ENCODE measurements around the gene DTL. TPM values are rescaled to one million over a fixed set of nuclear protein-coding genes. Genes with fewer than 3 reads are reported as not detected.
A peak's percentile ranks its signal among the peaks of the same experiment; 100 is the strongest.

Gene DTL
- total RNA-seq, 1 donor from 2014 or later, result 6.3 TPM

DNA sequence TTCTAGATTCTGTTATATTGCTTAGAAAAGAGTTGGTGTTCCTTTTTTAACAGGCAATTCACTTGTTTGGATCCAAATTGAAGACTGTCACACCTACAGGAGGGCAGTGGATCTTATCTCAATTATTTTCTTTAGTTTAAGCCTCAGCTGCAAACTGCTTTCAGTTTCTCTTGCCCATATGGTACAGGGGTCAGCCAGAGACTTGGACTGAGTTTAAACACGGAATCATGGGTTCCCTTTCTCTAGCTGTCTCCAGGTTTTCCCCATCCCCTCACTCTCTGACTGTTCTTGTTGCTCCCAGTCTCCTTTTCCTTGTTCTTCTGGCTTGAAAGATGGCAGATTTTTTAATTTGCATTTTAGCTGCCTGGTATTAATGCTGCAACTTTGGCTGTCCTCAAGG lies 18.4 kb downstream of the DTL start:
- Histone ChIP-seq H3K4me3 (ENCODE audit: insufficient read depth, low read depth, low read length) (no peak overlapping the region), H3K4me2 (ENCODE audit: low read length) (no peak overlapping the region), H3K9me3 (ENCODE audit: insufficient read depth, low read depth, low read length) (no peaks in the 10 kb centered on the region), H3K4me1 (ENCODE audit: insufficient read depth, low read length) (no peaks in the 10 kb centered on the region), H3K79me2 (ENCODE audit: insufficient read depth, low read length) (no peaks in the 10 kb centered on the region), H3K27ac (ENCODE audit: low read depth, low read length) (no peak overlapping the region), H2AFZ (ENCODE audit: low read depth, low read length) (no peak overlapping the region), H4K20me1 (ENCODE audit: insufficient read depth, low read length) (no peaks in the 10 kb centered on the region), H3K36me3 (ENCODE audit: insufficient read depth, low read length) (peaks cover 15% of the 10 kb centered on the region), H3K9ac (ENCODE audit: low read length) (no peak overlapping the region), H3K27me3 (ENCODE audit: insufficient read depth, low read length) (no peaks in the 10 kb centered on the region)
- peaks cover 3% of the 10 kb centered on the region for H3K36me3 Mint-ChIP-seq (ENCODE audit: low read depth, unreplicated experiment)
- DNase-seq (ENCODE audit: low read depth) (no peak), FAIRE-seq (no peak)
- H3K4me1 Mint-ChIP-seq (ENCODE audit: low read depth, unreplicated experiment), result no peaks in the 10 kb centered on the region
- H3K4me3 Mint-ChIP-seq (ENCODE audit: unreplicated experiment), result no peak overlapping the region
- H3K27ac Mint-ChIP-seq (ENCODE audit: unreplicated experiment), result no peak overlapping the region
- peaks cover 3% of the 10 kb centered on the region for H3K9me3 Mint-ChIP-seq (ENCODE audit: unreplicated experiment)
- TF ChIP-seq, protein P1, sequence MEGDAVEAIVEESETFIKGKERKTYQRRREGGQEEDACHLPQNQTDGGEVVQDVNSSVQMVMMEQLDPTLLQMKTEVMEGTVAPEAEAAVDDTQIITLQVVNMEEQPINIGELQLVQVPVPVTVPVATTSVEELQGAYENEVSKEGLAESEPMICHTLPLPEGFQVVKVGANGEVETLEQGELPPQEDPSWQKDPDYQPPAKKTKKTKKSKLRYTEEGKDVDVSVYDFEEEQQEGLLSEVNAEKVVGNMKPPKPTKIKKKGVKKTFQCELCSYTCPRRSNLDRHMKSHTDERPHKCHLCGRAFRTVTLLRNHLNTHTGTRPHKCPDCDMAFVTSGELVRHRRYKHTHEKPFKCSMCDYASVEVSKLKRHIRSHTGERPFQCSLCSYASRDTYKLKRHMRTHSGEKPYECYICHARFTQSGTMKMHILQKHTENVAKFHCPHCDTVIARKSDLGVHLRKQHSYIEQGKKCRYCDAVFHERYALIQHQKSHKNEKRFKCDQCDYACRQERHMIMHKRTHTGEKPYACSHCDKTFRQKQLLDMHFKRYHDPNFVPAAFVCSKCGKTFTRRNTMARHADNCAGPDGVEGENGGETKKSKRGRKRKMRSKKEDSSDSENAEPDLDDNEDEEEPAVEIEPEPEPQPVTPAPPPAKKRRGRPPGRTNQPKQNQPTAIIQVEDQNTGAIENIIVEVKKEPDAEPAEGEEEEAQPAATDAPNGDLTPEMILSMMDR (IDR thresholded peaks at IDR 0.05; ENCODE audit: insufficient read depth, low read depth, low read length), result no peak
- no peak for TF ChIP-seq EZH2 (IDR thresholded peaks at IDR 0.05; ENCODE audit: insufficient read depth, low read length)
- H3K27me3 Mint-ChIP-seq (ENCODE audit: low read depth, unreplicated experiment), result no peaks in the 10 kb centered on the region

DNA sequence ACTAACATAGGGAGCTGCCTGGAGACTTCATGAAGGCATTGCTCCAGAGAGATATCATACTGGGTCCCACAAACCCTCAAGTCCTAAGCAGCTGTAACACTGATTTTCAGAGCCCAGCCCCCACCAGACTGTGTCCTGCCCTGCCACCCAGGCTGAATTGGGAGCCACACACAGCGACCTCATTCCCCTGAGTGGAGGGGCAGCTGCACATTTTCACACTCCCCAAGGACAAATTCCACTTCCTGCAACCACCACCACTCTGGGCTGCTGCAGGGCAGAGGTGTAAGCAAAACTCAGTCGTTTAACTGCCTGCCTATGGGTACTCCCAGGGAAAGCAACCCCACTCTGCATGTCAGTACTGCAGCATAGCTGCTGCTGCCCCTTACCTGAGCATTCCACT lies 19.8 kb downstream of the DTL start:
- no peak for DNase-seq (ENCODE audit: low read depth)
- Histone ChIP-seq H4K20me1 (ENCODE audit: insufficient read depth, low read length) (no peaks in the 10 kb centered on the region), H3K27ac (ENCODE audit: low read depth, low read length) (no peak overlapping the region), H3K9ac (ENCODE audit: low read length) (no peak overlapping the region), H3K36me3 (ENCODE audit: insufficient read depth, low read length) (peaks cover 15% of the 10 kb centered on the region), H3K27me3 (ENCODE audit: insufficient read depth, low read length) (no peaks in the 10 kb centered on the region), H3K4me3 (ENCODE audit: insufficient read depth, low read depth, low read length) (no peak overlapping the region), H2AFZ (ENCODE audit: low read depth, low read length) (no peak overlapping the region), H3K79me2 (ENCODE audit: insufficient read depth, low read length) (no peaks in the 10 kb centered on the region), H3K9me3 (ENCODE audit: insufficient read depth, low read depth, low read length) (no peaks in the 10 kb centered on the region), H3K4me2 (ENCODE audit: low read length) (no peak overlapping the region), H3K4me1 (ENCODE audit: insufficient read depth, low read length) (no peaks in the 10 kb centered on the region)
- Mint-ChIP-seq H3K27ac (ENCODE audit: unreplicated experiment) (no peak overlapping the region), H3K27me3 (ENCODE audit: low read depth, unreplicated experiment) (no peaks in the 10 kb centered on the region), H3K9me3 (ENCODE audit: unreplicated experiment) (peaks cover 3% of the 10 kb centered on the region), H3K4me3 (ENCODE audit: unreplicated experiment) (no peak overlapping the region), H3K36me3 (ENCODE audit: low read depth, unreplicated experiment) (peaks cover 3% of the 10 kb centered on the region), H3K4me1 (ENCODE audit: low read depth, unreplicated experiment) (no peaks in the 10 kb centered on the region)
- no peak for FAIRE-seq
- TF ChIP-seq EZH2 (IDR thresholded peaks at IDR 0.05; ENCODE audit: insufficient read depth, low read length), result no peak
- TF ChIP-seq, protein P1 (IDR thresholded peaks at IDR 0.05; ENCODE audit: insufficient read depth, low read depth, low read length), result no peak

DNA sequence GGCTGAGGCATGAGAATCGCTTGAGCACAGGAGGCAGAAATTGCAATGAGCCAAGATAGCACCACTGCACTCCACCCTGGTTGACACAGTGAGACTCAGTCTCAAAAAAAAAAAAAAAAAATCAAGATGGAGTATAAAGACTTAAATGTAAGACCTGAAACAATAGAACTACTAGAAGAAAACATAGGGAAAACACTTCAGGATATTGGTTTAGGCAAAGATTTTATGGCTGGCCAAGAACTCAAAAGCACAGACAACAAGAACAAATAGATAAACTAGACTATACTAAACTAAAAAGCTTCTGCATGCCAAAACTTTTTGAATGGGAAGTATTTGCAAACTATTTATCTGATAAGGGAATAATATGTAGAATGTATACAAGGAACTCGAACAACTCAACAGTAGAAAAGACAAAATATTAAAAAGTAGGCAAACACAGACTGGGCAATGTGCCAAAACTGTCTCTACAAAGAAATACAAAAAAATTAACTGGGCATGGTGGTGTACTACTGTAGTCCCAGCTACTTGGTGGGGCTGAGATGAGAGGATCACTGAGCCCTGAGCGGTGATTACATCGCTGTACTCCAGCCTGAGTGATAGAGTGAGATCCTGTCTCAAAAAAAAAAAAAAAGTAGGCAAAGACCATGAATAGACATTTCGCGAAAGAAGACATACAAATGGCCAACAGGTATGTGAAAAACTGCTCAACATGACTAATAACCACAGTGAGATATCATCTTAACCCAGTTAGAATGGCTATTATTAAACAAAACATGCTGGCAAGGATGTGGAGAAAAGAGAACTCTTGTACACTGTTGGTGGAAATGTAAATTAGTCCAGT lies 25.3 kb downstream of the DTL start:
- peaks cover 2% of the 10 kb centered on the region for H3K4me1 Mint-ChIP-seq (ENCODE audit: low read depth, unreplicated experiment)
- H3K36me3 Mint-ChIP-seq (ENCODE audit: low read depth, unreplicated experiment), result peaks cover 3% of the 10 kb centered on the region
- TF ChIP-seq, protein P1 (IDR thresholded peaks at IDR 0.05; ENCODE audit: insufficient read depth, low read depth, low read length), result no peak
- no peak for TF ChIP-seq EZH2 (IDR thresholded peaks at IDR 0.05; ENCODE audit: insufficient read depth, low read length)
- Histone ChIP-seq H2AFZ (ENCODE audit: low read depth, low read length) (no peak overlapping the region), H3K4me2 (ENCODE audit: low read length) (no peak overlapping the region), H3K27me3 (ENCODE audit: insufficient read depth, low read length) (no peaks in the 10 kb centered on the region), H3K4me3 (ENCODE audit: insufficient read depth, low read depth, low read length) (no peak overlapping the region), H4K20me1 (ENCODE audit: insufficient read depth, low read length) (no peaks in the 10 kb centered on the region), H3K9ac (ENCODE audit: low read length) (no peak overlapping the region), H3K27ac (ENCODE audit: low read depth, low read length) (no peak overlapping the region), H3K79me2 (ENCODE audit: insufficient read depth, low read length) (no peaks in the 10 kb centered on the region), H3K36me3 (ENCODE audit: insufficient read depth, low read length) (no peaks in the 10 kb centered on the region), H3K9me3 (ENCODE audit: insufficient read depth, low read depth, low read length) (no peaks in the 10 kb centered on the region), H3K4me1 (ENCODE audit: insufficient read depth, low read length) (no peaks in the 10 kb centered on the region)
- FAIRE-seq (no peak), DNase-seq (ENCODE audit: low read depth) (peak; percentile 44)
- H3K27ac Mint-ChIP-seq (ENCODE audit: unreplicated experiment), result no peak overlapping the region
- H3K9me3 Mint-ChIP-seq (ENCODE audit: unreplicated experiment), result peaks cover 3% of the 10 kb centered on the region
- no peaks in the 10 kb centered on the region for H3K27me3 Mint-ChIP-seq (ENCODE audit: low read depth, unreplicated experiment)
- no peak overlapping the region for H3K4me3 Mint-ChIP-seq (ENCODE audit: unreplicated experiment)

Measured in astrocyte (in vitro differentiated cells and primary cell).